WTC11 (cell line): ENCODE data around the gene PKP4. TPM values are rescaled to one million over a fixed set of nuclear protein-coding genes. Genes with fewer than 3 reads are reported as not detected.

Source experiments
- ATAC-seq: fragments of 200-7000 bp; cut with Tn5 transposase; 2 replicates; pipeline ENCODE4 v1.10.0; 2021; ENCODE audit warnings: mild to moderate bottlenecking, moderate library complexity
- CTCF ChIA-PET: fragments of 300-600 bp; sonication (Branson Sonifier 250); formaldehyde crosslinking; loops from one replicate; lab custom pipeline; 2021; ENCODE audit warnings: antibody characterized with exemption; lab: Charles Lee
- POLR2A ChIA-PET: fragments of 350-600 bp; sonication (Branson Sonifier 250); formaldehyde crosslinking; loops from one replicate; lab custom pipeline; 2021; ENCODE audit warnings: antibody characterized with exemption; lab: Charles Lee
- DNase-seq: peaks from one replicate; pipeline ENCODE4 v3.0.0; 2021; ENCODE audit warnings: low spot score
- H3K27ac Mint-ChIP-seq: 2 replicates; pipeline ENCODE4 v1.8.0; 2021; ENCODE audit warnings: mixed read lengths
- H3K27me3 Mint-ChIP-seq: 2 replicates; pipeline ENCODE4 v1.8.0; 2021; ENCODE audit warnings: low read depth, mild to moderate bottlenecking, moderate library complexity, mixed read lengths
- H3K36me3 Mint-ChIP-seq: 2 replicates; pipeline ENCODE4 v1.8.0; 2021; ENCODE audit warnings: mixed read lengths
- H3K4me1 Mint-ChIP-seq: 2 replicates; pipeline ENCODE4 v1.8.0; 2022; ENCODE audit warnings: mixed read lengths
- H3K4me3 Mint-ChIP-seq: 2 replicates; pipeline ENCODE4 v1.8.0; 2021; ENCODE audit warnings: mild to moderate bottlenecking, moderate library complexity, mixed read lengths
- H3K9me3 Mint-ChIP-seq: 2 replicates; pipeline ENCODE4 v1.8.0; 2021; ENCODE audit warnings: mixed read lengths
- CBFB ChIP-seq: sonication (generic); formaldehyde crosslinking; IDR thresholded peaks from 2 replicates; pipeline ENCODE4 v1.8.1; 2022; ENCODE audit warnings: mild to moderate bottlenecking, low read depth, missing genetic modification reagents
- ELF4 ChIP-seq: sonication (generic); formaldehyde crosslinking; IDR thresholded peaks from 2 replicates; pipeline ENCODE4 v1.8.1; 2022; ENCODE audit warnings: low read depth, mild to moderate bottlenecking, moderate library complexity, missing genetic modification reagents
- ETV6 ChIP-seq: sonication (generic); formaldehyde crosslinking; IDR thresholded peaks from 2 replicates; pipeline ENCODE4 v1.8.1; 2022; ENCODE audit warnings: mild to moderate bottlenecking, missing genetic modification reagents
- GTF2I ChIP-seq: fragments of 250-450 bp; sonication (Bioruptor Pico); conservative IDR thresholded peaks from 2 replicates; pipeline ENCODE4 v1.4.0; 2021; ENCODE audit warnings: mild to moderate bottlenecking
- KAT7 ChIP-seq: sonication (generic); formaldehyde crosslinking; IDR thresholded peaks from 2 replicates; pipeline ENCODE4 v1.8.1; 2023; ENCODE audit warnings: missing genetic modification reagents, mild to moderate bottlenecking, borderline replicate concordance
- MXD4 ChIP-seq: fragments of 250-450 bp; sonication (Bioruptor Pico); IDR thresholded peaks from 2 replicates; pipeline ENCODE4 v1.8.0; 2021; ENCODE audit warnings: mild to moderate bottlenecking, moderate library complexity, borderline replicate concordance
- PRRX2 ChIP-seq: fragments of 250-450 bp; sonication (Bioruptor Pico); IDR thresholded peaks from 2 replicates; pipeline ENCODE4 v1.8.0; 2021; ENCODE audit warnings: mild to moderate bottlenecking
- SMAD4 ChIP-seq: sonication (generic); formaldehyde crosslinking; IDR thresholded peaks from 2 replicates; pipeline ENCODE4 v1.8.0; 2022; ENCODE audit warnings: mild to moderate bottlenecking, missing genetic modification reagents
- SP1 ChIP-seq: sonication (generic); formaldehyde crosslinking; conservative IDR thresholded peaks from 2 replicates; pipeline ENCODE4 v1.8.1; 2022; ENCODE audit warnings: missing genetic modification reagents
- total RNA-seq: library from RNA; stranded (reverse); gene quantifications from 3 replicates; pipeline ENCODE4 v1.2.3, GENCODE V29; 2021
- TF ChIP-seq, protein P1 (sequence below): fragments of 250-450 bp; sonication (Bioruptor Pico); IDR thresholded peaks from 2 replicates; pipeline ENCODE4 v1.9.0; 2021; ENCODE audit warnings: mild to moderate bottlenecking, borderline replicate concordance
- TF ChIP-seq, protein P2 (sequence below): sonication (generic); formaldehyde crosslinking; IDR thresholded peaks from 2 replicates; pipeline ENCODE4 v1.8.1; 2023; ENCODE audit warnings: mild to moderate bottlenecking, missing genetic modification reagents, moderate library complexity
- TF ChIP-seq, protein P3 (sequence below): sonication (generic); formaldehyde crosslinking; IDR thresholded peaks from 2 replicates; pipeline ENCODE4 v1.8.1; 2022; ENCODE audit warnings: missing genetic modification reagents, borderline replicate concordance
- TF ChIP-seq, protein P4 (sequence below): fragments of 250-450 bp; sonication (Bioruptor Pico); IDR thresholded peaks from 2 replicates; pipeline ENCODE4 v1.8.0; 2021; ENCODE audit warnings: mild to moderate bottlenecking
- TF ChIP-seq, protein P5 (sequence below): fragments of 250-450 bp; sonication (Bioruptor Pico); IDR thresholded peaks from 2 replicates; pipeline ENCODE4 v2.1.2; 2022; ENCODE audit warnings: mild to moderate bottlenecking, moderate library complexity

PKP4 gene
- total RNA-seq, 1 experiment from 2014 or later, result 78.9 TPM

DNA sequence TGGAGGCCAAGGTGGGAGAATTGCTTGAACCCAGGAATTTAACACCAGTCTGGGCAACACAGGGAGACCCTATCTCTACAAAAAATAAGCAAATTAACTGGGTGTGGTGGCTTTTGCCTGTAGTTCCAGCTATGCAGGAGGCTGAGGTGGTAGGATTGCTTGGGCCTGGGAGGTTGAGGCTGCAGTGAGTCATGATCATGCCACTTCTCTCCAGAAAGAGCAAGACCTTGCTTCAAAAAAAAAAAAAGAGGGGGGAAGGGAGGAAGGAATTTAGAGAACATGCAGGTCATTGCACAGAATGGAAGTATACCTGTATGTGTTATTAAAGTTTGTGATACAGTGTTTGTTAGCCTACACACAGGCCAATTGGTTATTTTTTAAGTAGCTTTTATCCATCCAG is 25.8 kb downstream of the PKP4 start (continued):
- TF ChIP-seq, protein P1, sequence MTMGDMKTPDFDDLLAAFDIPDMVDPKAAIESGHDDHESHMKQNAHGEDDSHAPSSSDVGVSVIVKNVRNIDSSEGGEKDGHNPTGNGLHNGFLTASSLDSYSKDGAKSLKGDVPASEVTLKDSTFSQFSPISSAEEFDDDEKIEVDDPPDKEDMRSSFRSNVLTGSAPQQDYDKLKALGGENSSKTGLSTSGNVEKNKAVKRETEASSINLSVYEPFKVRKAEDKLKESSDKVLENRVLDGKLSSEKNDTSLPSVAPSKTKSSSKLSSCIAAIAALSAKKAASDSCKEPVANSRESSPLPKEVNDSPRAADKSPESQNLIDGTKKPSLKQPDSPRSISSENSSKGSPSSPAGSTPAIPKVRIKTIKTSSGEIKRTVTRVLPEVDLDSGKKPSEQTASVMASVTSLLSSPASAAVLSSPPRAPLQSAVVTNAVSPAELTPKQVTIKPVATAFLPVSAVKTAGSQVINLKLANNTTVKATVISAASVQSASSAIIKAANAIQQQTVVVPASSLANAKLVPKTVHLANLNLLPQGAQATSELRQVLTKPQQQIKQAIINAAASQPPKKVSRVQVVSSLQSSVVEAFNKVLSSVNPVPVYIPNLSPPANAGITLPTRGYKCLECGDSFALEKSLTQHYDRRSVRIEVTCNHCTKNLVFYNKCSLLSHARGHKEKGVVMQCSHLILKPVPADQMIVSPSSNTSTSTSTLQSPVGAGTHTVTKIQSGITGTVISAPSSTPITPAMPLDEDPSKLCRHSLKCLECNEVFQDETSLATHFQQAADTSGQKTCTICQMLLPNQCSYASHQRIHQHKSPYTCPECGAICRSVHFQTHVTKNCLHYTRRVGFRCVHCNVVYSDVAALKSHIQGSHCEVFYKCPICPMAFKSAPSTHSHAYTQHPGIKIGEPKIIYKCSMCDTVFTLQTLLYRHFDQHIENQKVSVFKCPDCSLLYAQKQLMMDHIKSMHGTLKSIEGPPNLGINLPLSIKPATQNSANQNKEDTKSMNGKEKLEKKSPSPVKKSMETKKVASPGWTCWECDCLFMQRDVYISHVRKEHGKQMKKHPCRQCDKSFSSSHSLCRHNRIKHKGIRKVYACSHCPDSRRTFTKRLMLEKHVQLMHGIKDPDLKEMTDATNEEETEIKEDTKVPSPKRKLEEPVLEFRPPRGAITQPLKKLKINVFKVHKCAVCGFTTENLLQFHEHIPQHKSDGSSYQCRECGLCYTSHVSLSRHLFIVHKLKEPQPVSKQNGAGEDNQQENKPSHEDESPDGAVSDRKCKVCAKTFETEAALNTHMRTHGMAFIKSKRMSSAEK (CRISPR knock-in tag), result no peak

DNA sequence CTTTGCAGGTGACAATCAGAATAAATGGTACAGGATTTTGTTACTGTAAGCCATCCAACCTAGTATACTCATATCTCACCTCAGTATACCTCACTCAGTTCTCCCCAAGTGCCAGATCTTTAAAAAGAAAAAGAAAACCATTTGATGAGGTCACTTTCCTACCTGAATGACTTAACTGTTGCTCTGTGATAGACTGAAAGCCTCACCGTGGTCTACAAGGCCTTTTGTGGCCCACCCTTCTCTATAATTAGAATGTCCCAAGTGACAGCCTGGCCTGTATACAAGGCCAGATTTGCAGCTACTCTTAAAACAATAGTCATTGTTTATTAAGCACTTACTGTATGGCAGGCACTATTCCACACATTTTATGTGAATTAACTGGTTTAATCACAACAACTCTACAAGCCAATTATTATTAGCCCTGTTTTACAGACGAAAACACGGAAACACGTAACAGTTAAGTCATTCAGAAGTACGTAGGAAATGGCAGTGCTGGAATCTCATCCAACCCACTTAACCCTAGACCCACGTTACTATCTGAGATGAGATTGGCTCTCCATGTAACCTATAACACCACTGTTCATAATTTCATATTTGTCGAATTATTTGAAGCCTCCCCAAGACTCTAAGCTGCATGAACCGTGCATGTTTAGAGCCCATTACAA is 28.3 kb downstream of the PKP4 start:
- Mint-ChIP-seq H3K4me1 (peaks cover 53% of the 10 kb centered on the region), H3K9me3 (peaks cover 3% of the 10 kb centered on the region; the same call in 1 of the 2 replicates), H3K27me3 (no peaks in the 10 kb centered on the region), H3K4me3 (no peak overlapping the region), H3K36me3 (peaks cover 5% of the 10 kb centered on the region), H3K27ac (no peak overlapping the region)
- DNase-seq (no peak), ATAC-seq (no peak)
- TF ChIP-seq, protein P2, sequence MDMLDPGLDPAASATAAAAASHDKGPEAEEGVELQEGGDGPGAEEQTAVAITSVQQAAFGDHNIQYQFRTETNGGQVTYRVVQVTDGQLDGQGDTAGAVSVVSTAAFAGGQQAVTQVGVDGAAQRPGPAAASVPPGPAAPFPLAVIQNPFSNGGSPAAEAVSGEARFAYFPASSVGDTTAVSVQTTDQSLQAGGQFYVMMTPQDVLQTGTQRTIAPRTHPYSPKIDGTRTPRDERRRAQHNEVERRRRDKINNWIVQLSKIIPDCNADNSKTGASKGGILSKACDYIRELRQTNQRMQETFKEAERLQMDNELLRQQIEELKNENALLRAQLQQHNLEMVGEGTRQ (CRISPR knock-in tag), result no peak
- TF ChIP-seq CBFB, result no peak
- no peak for TF ChIP-seq GTF2I (CRISPR knock-in tag)
- TF ChIP-seq SP1 (CRISPR knock-in tag), result no peak
- TF ChIP-seq, protein P3, sequence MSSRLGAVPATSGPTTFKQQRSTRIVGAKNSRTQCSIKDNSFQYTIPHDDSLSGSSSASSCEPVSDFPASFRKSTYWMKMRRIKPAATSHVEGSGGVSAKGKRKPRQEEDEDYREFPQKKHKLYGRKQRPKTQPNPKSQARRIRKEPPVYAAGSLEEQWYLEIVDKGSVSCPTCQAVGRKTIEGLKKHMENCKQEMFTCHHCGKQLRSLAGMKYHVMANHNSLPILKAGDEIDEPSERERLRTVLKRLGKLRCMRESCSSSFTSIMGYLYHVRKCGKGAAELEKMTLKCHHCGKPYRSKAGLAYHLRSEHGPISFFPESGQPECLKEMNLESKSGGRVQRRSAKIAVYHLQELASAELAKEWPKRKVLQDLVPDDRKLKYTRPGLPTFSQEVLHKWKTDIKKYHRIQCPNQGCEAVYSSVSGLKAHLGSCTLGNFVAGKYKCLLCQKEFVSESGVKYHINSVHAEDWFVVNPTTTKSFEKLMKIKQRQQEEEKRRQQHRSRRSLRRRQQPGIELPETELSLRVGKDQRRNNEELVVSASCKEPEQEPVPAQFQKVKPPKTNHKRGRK (CRISPR knock-in tag), result no peak
- TF ChIP-seq, protein P4, sequence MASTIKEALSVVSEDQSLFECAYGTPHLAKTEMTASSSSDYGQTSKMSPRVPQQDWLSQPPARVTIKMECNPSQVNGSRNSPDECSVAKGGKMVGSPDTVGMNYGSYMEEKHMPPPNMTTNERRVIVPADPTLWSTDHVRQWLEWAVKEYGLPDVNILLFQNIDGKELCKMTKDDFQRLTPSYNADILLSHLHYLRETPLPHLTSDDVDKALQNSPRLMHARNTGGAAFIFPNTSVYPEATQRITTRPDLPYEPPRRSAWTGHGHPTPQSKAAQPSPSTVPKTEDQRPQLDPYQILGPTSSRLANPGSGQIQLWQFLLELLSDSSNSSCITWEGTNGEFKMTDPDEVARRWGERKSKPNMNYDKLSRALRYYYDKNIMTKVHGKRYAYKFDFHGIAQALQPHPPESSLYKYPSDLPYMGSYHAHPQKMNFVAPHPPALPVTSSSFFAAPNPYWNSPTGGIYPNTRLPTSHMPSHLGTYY, result no peak
- TF ChIP-seq SMAD4 (CRISPR knock-in tag), result no peak
- TF ChIP-seq, protein P5, sequence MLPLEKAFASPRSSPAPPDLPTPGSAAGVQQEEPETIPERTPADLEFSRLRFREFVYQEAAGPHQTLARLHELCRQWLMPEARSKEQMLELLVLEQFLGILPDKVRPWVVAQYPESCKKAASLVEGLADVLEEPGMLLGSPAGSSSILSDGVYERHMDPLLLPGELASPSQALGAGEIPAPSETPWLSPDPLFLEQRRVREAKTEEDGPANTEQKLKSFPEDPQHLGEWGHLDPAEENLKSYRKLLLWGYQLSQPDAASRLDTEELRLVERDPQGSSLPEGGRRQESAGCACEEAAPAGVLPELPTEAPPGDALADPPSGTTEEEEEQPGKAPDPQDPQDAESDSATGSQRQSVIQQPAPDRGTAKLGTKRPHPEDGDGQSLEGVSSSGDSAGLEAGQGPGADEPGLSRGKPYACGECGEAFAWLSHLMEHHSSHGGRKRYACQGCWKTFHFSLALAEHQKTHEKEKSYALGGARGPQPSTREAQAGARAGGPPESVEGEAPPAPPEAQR (CRISPR knock-in tag), result no peak
- TF ChIP-seq KAT7, result no peak
- no peak for TF ChIP-seq ELF4 (CRISPR knock-in tag)
- no peak for TF ChIP-seq ETV6 (CRISPR knock-in tag)
- TF ChIP-seq PRRX2 (CRISPR knock-in tag), result no peak
- TF ChIP-seq MXD4 (CRISPR knock-in tag), result no peak
- POLR2A ChIA-PET, result no interaction called here
- CTCF ChIA-PET, result interaction anchor here (1.6 kb wide), 1 partner anchor 461 kb away, joined by 3 read pairs; no protein-coding TSS in a partner anchor
